GM18861 (cell line): ENCODE measurements around the gene ATP9A.
A peak's percentile ranks its signal among the peaks of the same experiment; 100 is the strongest.
"Not testable (repeated sequence)": the region's sequence is repeated elsewhere in the genome, so short reads cannot be mapped to it uniquely, and the experiment has no call there.

Experiments
- ATAC-seq: cut with Tn5 transposase; IDR thresholded peaks from one replicate; pipeline ENCODE4 v1.9.1; 2021; ENCODE audit not compliant: unreplicated experiment

The ATP9A gene

GRCh38 chr20:51660672-51661608 lies 107.2 kb downstream of the ATP9A start:
- ATAC-seq, result no peak

- ATAC-seq, result no peak
Observed at GRCh38 chr20:51659491-51660050, 108.6 kb downstream of the ATP9A start.

- no peak for ATAC-seq
Observed at GRCh38 chr20:51656726-51657260, 111.4 kb downstream of the ATP9A start.

GRCh38 chr20:51656089-51656488 lies 112.1 kb downstream of the ATP9A start:
- not testable (repeated sequence) for ATAC-seq

GRCh38 chr20:51654495-51654894 lies 113.7 kb downstream of the ATP9A start:
- no peak for ATAC-seq

GRCh38 chr20:51654060-51654459 lies 114.1 kb downstream of the ATP9A start:
- ATAC-seq, result no peak

- ATAC-seq, result no peak
Observed at GRCh38 chr20:51653226-51653625, 115.0 kb downstream of the ATP9A start.

GRCh38 chr20:51651921-51652549 lies 116.2 kb downstream of the ATP9A start:
- no peak for ATAC-seq

GRCh38 chr20:51650685-51651134 lies 117.5 kb downstream of the ATP9A start:
- ATAC-seq, result no peak

- ATAC-seq, result no peak
Observed at GRCh38 chr20:51648571-51648947, 119.6 kb downstream of the ATP9A start.

GRCh38 chr20:51647674-51648570 lies 120.3 kb downstream of the ATP9A start:
- ATAC-seq, result no peak

GRCh38 chr20:51643810-51644209 lies 124.4 kb downstream of the ATP9A start:
- ATAC-seq, result not testable (repeated sequence)

- no peak for ATAC-seq
Observed at GRCh38 chr20:51643390-51643789, 124.8 kb downstream of the ATP9A start.

- ATAC-seq, result no peak
Observed at GRCh38 chr20:51641866-51642265, 126.3 kb downstream of the ATP9A start.

GRCh38 chr20:51640743-51641142 lies 127.4 kb downstream of the ATP9A start:
- ATAC-seq, result no peak

GRCh38 chr20:51639206-51639832 lies 128.9 kb downstream of the ATP9A start:
- peak; percentile 45 for ATAC-seq

GRCh38 chr20:51637241-51637640 lies 130.9 kb downstream of the ATP9A start:
- no peak for ATAC-seq

- no peak for ATAC-seq
Observed at GRCh38 chr20:51636123-51636522, 132.1 kb downstream of the ATP9A start.

GRCh38 chr20:51635680-51636079 lies 132.5 kb downstream of the ATP9A start:
- no peak for ATAC-seq

- ATAC-seq, result no peak
Observed at GRCh38 chr20:51634877-51635276, 133.3 kb downstream of the ATP9A start.
